HepG2 (cell line): ENCODE results near the gene ASB14. TPM values are rescaled to one million over a fixed set of nuclear protein-coding genes. Genes with fewer than 3 reads are reported as not detected.

ENCODE experiments used
- ATAC-seq: fragments of 200-7000 bp; cut with Tn5 transposase; 3 replicates; pipeline ENCODE4 v1.9.1; 2020; ENCODE audit warnings: mild to moderate bottlenecking, moderate library complexity
- BruUV-seq: library from RNA; stranded (reverse); fragments of 400-500 nt; replicated peaks from 2 replicates; lab custom pipeline; 2021; lab: Mats Ljungman, UMichigan
- CTCF ChIA-PET: fragments of 300-600 bp; formaldehyde crosslinking; extraction: SDS; loops from one replicate; lab custom pipeline; 2021; ENCODE audit warnings: low total read pairs, inconsistent platforms, low intra/inter-chr PET ratio; lab: Yijun Ruan, JAX
- POLR2A ChIA-PET: fragments of 350-600 bp; sonication (Branson Sonifier 250); formaldehyde crosslinking; loops from one replicate; lab custom pipeline; 2020; ENCODE audit warnings: antibody characterized with exemption, inconsistent platforms; lab: Yijun Ruan, JAX
- DNase-seq: peaks from one replicate; pipeline ENCODE4 v3.0.0-alpha.2; 2015; ENCODE audit warnings: low spot score
- FAIRE-seq: peaks from 3 replicates; lab custom pipeline; 2011; peaks lifted over from hg19 to GRCh38; lab: Jason Lieb, UNC
- H2AFZ ChIP-seq: one replicate; pipeline ENCODE4 v1.6.1; 2011; ENCODE audit warnings: low read length, inconsistent platforms
- H3K27ac ChIP-seq: fragments of 300-600 bp; 3 replicates; pipeline ENCODE4 v1.8.0; 2011; ENCODE audit warnings: mixed run types, mild to moderate bottlenecking, mixed read lengths, low read length, inconsistent platforms; ENCODE audit not compliant: insufficient read depth; ENCODE audit errors: extremely low read length
- H3K27me3 ChIP-seq, 2 experiments: fragments of 200-600 bp in 1 of 2; 2 replicates in 1 of 2; 3 replicates in 1 of 2; pipeline versions ENCODE4 v1.6.0 to v1.8.0; 2011; ENCODE audit warnings: low read length in 2 of 2, mild to moderate bottlenecking in 2 of 2, moderate library complexity in 2 of 2, inconsistent platforms in 1 of 2; ENCODE audit not compliant: insufficient read depth in 2 of 2, control insufficient read depth in 1 of 2
- H3K36me3 ChIP-seq, 2 experiments: fragments of 200-600 bp in 1 of 2; replicated peaks in 1 of 2; 2 replicates in 1 of 2; 3 replicates in 1 of 2; pipeline versions ENCODE4 v1.5.1 to v1.8.0; 2011; ENCODE audit warnings: low read length in 2 of 2, inconsistent platforms in 1 of 2; ENCODE audit not compliant: insufficient read depth in 2 of 2, control insufficient read depth in 1 of 2
- H3K4me1 ChIP-seq: 2 replicates; pipeline ENCODE4 v1.5.1; 2012; ENCODE audit warnings: low read length, inconsistent platforms; ENCODE audit not compliant: insufficient read depth
- H3K4me2 ChIP-seq: 2 replicates; pipeline ENCODE4 v1.6.0; 2011; ENCODE audit warnings: low read depth, low read length, inconsistent platforms
- H3K4me3 ChIP-seq, 3 experiments: fragments of 200-600 bp in 1 of 3; sonication (generic), shearing (Covaris generic) in 1 of 3; replicated peaks in 1 of 3; 2 replicates each; pipeline ENCODE4 v1.5.1; 2011 to 2016; ENCODE audit warnings: low read length in 3 of 3, inconsistent platforms in 2 of 3, low read depth in 2 of 3, mild to moderate bottlenecking in 2 of 3, control low read depth in 1 of 3, mixed read lengths in 1 of 3; ENCODE audit not compliant: insufficient read depth in 1 of 3
- H3K79me2 ChIP-seq: one replicate; pipeline ENCODE4 v1.6.1; 2011; ENCODE audit warnings: low read length, inconsistent platforms; ENCODE audit not compliant: insufficient read depth
- H3K9ac ChIP-seq: 2 replicates; pipeline ENCODE4 v1.6.0; 2011; ENCODE audit warnings: mild to moderate bottlenecking, low read depth, low read length, inconsistent platforms; ENCODE audit not compliant: insufficient read depth
- H3K9me3 ChIP-seq: 2 replicates; pipeline ENCODE4 v1.5.1; 2012; ENCODE audit warnings: mild to moderate bottlenecking, low read length
- H4K20me1 ChIP-seq: 2 replicates; pipeline ENCODE4 v1.6.0; 2011; ENCODE audit warnings: inconsistent platforms, mild to moderate bottlenecking, low read length, moderate library complexity; ENCODE audit not compliant: insufficient read depth
- ATAD3A ChIP-seq: sonication (generic); formaldehyde crosslinking; IDR thresholded peaks from 2 replicates; pipeline ENCODE4 v1.4.0; 2020; ENCODE audit warnings: missing genetic modification reagents
- CSRNP1 ChIP-seq: sonication (generic); formaldehyde crosslinking; IDR thresholded peaks from 2 replicates; pipeline ENCODE4 v1.8.1; 2023; ENCODE audit warnings: mild to moderate bottlenecking, missing genetic modification reagents
- DNMT1 ChIP-seq: sonication (generic); formaldehyde crosslinking; IDR thresholded peaks from 2 replicates; pipeline ENCODE4 v1.5.1; 2020; ENCODE audit warnings: mild to moderate bottlenecking, missing genetic modification reagents
- FOSL2 ChIP-seq: sonication (generic); formaldehyde crosslinking; IDR thresholded peaks from 2 replicates; pipeline ENCODE4 v1.4.0; 2020; ENCODE audit warnings: missing genetic modification reagents
- KAT7 ChIP-seq: IDR thresholded peaks from 2 replicates; pipeline ENCODE4 v1.6.1; 2018; ENCODE audit warnings: borderline replicate concordance, missing compliant biosample characterization
- MLX ChIP-seq: IDR thresholded peaks from 2 replicates; pipeline ENCODE4 v1.6.1; 2016
- RFX5 ChIP-seq: IDR thresholded peaks from 2 replicates; pipeline ENCODE4 v1.6.1; 2011; ENCODE audit warnings: low read depth, low read length, improper control_type of control experiment
- SMYD3 ChIP-seq: sonication (generic); formaldehyde crosslinking; IDR thresholded peaks from 2 replicates; pipeline ENCODE4 v1.8.1; 2023; ENCODE audit warnings: mild to moderate bottlenecking, missing genetic modification reagents
- ZNF234 ChIP-seq: sonication (generic); formaldehyde crosslinking; conservative IDR thresholded peaks from 2 replicates; pipeline ENCODE4 v1.5.1; 2020; ENCODE audit warnings: mild to moderate bottlenecking, missing genetic modification reagents
- ZNF34 ChIP-seq: sonication (generic); formaldehyde crosslinking; IDR thresholded peaks from 2 replicates; pipeline ENCODE4 v1.4.0; 2020; ENCODE audit warnings: mild to moderate bottlenecking, missing genetic modification reagents, borderline replicate concordance
- ZNF350 ChIP-seq: sonication (generic); formaldehyde crosslinking; IDR thresholded peaks from 2 replicates; pipeline ENCODE4 v1.4.0; 2020; ENCODE audit warnings: mild to moderate bottlenecking, low read depth, missing genetic modification reagents, borderline replicate concordance
- ZNF451 ChIP-seq: sonication (generic); formaldehyde crosslinking; IDR thresholded peaks from 2 replicates; pipeline ENCODE4 v1.5.0; 2020; ENCODE audit warnings: mild to moderate bottlenecking, missing genetic modification reagents
- ZNF598 ChIP-seq: sonication (generic); formaldehyde crosslinking; IDR thresholded peaks from 2 replicates; pipeline ENCODE4 v1.5.1; 2020; ENCODE audit warnings: mild to moderate bottlenecking, missing genetic modification reagents, borderline replicate concordance
- WGBS: methylation state at CpG from one replicate; pipeline ENCODE4 v1.1.6; 2017; ENCODE audit warnings: low lambda C conversion rate; 5-methylcytosine and 5-hydroxymethylcytosine counted together
- in situ Hi-C: cut with HindIII; loops from 2 replicates; pipeline ENCODE4 v1.10.0; 2017; ENCODE audit warnings: low pct_unique_long_range_greater_than_20kb; ENCODE audit not compliant: extremely low pct_ligation_motif_present
- intact Hi-C: fragments of 100-400 bp; cut with micrococcal nuclease; formaldehyde crosslinking; loops from one replicate; pipeline ENCODE4 v1.10.0; 2022; ENCODE audit not compliant: unreplicated experiment
- polyA plus RNA-seq, 8 experiments: library from polyadenylated mRNA; depleted of rRNA in 3 of 8; stranded (reverse) in 7 of 8; unstranded in 1 of 8; fragments of >200 nt; fragmentation: Illumina TruSeq in 4 of 8; extraction: Trizol in 4 of 8; gene quantifications; 2 replicates each; pipeline versions ENCODE4 v1.2.1 to v1.2.3, GENCODE V29; 2011 to 2016; ENCODE audit warnings: low read depth in 4 of 8, missing spikeins in 1 of 8, mixed read lengths in 1 of 8; ENCODE audit not compliant: insufficient read depth in 1 of 8
- total RNA-seq, 5 experiments: library from RNA; depleted of rRNA; stranded (reverse); fragments of >200 nt; fragmentation: Illumina TruSeq; extraction: Trizol; gene quantifications; 2 replicates each; pipeline ENCODE4 v1.2.3, GENCODE V29; 2016; ENCODE audit warnings: low read depth in 1 of 5

ASB14 gene
- total and polyA plus RNA-seq, 2 of the 13 experiments (the other 11 are each of a cell fraction or from before 2014, with no cell fraction given) = not detected

GRCh38 chr3:57292897-57293526 lies 527 bp upstream of the ASB14 start:
- Histone ChIP-seq H3K4me3 (no peak overlapping the region), H3K36me3 (no peaks in the 10 kb centered on the region), H4K20me1 (no peaks in the 10 kb centered on the region), H3K79me2 (no peaks in the 10 kb centered on the region), H3K9ac (no peak overlapping the region), H3K27ac (no peak overlapping the region), H2AFZ (no peak overlapping the region), H3K4me2 (no peak overlapping the region), H3K9me3 (no peaks in the 10 kb centered on the region), H3K27me3 (0 out of 5 replicates have a peak, but pooled peaks cover 0 to 3% of the 10 kb centered on the region in 2 experiments), H3K4me1 (no peaks in the 10 kb centered on the region)
- 49% methylated on average over 4 of the region's 4 CpGs for WGBS
- no peak for DNase-seq
- POLR2A ChIA-PET = no interaction called here
- in situ Hi-C loops (no loop called here), intact Hi-C loops (no loop called here)
- ATAC-seq = no peak
- BruUV-seq = no TSS peak
- CTCF ChIA-PET = no interaction called here
- no peak for FAIRE-seq
- no peak for TF ChIP-seq ATAD3A
- TF ChIP-seq ZNF598 (CRISPR knock-in tag) = no peak

GRCh38 chr3:57288403-57288802 lies 4.1 kb downstream of the ASB14 start:
- Histone ChIP-seq H3K9me3 (peaks cover 5% of the 10 kb centered on the region), H2AFZ (no peak overlapping the region), H3K4me1 (no peaks in the 10 kb centered on the region), H4K20me1 (no peaks in the 10 kb centered on the region), H3K27ac (no peak overlapping the region), H3K36me3 (no peaks in the 10 kb centered on the region), H3K4me2 (no peak overlapping the region), H3K4me3 (no peak overlapping the region), H3K79me2 (no peaks in the 10 kb centered on the region), H3K9ac (no peak overlapping the region), H3K27me3 (0 out of 5 replicates have a peak, but pooled peaks cover 0 to 3% of the 10 kb centered on the region in 2 experiments)
- FAIRE-seq (no peak), ATAC-seq (no peak), DNase-seq (no peak)
- no TSS peak for BruUV-seq
- WGBS = 65% methylated on average over 9 of the region's 9 CpGs
- ChIA-PET POLR2A (interaction anchor here (0.6 kb wide), 2 partner anchors 10 to 11 kb away, joined by 3 to 4 read pairs; no protein-coding TSS in a partner anchor), CTCF (no interaction called here)
- in situ Hi-C loops (no loop called here), intact Hi-C loops (no loop called here)
- TF ChIP-seq CSRNP1 (CRISPR knock-in tag) (no peak), KAT7 (no peak), SMYD3 (no peak), FOSL2 (no peak), ZNF234 (CRISPR knock-in tag) (no peak), ZNF350 (no peak), ZNF451 (CRISPR knock-in tag) (no peak), MLX (no peak), RFX5 (no peak), ZNF34 (CRISPR knock-in tag) (no peak), DNMT1 (no peak)
